GM19351 (cell line): ENCODE data around the gene PLEKHA3.
"Not testable (repeated sequence)": the region's sequence is repeated elsewhere in the genome, so short reads cannot be mapped to it uniquely, and the experiment has no call there.

Source experiments
- ATAC-seq: cut with Tn5 transposase; IDR thresholded peaks from one replicate; pipeline ENCODE4 v1.9.1; 2021; ENCODE audit warnings: mild to moderate bottlenecking, moderate library complexity; ENCODE audit not compliant: unreplicated experiment

PLEKHA3 gene

DNA sequence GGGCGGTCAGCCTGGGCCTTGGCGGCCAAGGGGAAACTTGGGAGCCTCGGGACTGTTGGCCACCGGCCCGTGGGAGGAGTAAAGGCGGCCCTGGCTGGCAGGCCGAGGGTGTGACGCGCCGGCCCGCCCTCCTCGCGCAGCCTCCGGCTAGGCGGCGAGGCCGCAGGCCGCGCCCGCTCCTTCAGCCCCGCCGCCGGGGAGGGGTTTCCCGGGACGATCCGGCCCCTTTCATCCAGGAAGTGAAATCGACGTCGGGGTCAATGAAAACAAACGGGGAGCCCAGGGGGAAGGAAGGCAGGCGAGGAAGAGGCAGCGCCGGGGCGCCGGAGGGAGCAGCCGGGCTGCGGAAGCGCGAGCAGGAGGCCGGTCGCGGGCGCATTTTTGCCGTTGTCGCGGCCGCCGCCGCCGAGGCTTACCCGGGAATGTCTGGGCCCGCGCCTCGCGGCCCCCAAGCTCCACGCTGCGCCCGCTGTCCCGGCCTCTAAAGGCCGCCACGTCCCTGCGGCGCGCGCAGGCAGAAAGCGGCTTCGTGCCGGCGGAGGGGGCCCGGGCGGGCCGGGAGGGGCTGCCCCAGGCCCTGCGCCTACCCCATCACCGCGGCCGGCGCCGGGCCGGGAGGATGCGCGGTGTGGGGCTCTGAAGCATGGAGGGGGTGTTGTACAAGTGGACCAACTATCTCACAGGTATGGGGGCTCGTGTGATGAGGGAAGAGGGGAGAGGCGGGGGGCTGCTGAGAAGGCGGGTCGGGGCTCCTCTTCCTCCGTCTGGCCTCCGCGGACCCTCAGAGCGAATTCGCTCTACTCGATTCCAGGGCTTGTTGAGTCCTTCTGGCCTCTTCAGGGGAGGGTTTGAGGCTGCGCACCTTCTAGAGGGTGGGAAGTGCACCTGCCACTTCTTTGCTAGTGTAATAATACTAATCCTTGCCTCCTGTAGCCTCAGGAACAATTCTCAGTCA, at the start of gene PLEKHA3:
PLEKHA3 (plus strand) TSS at position 231 of the 955 bp plus-strand sequence; CDS start at position 644, 413 bp downstream.
- peak; percentile 58 for ATAC-seq

- no peak for ATAC-seq
Observed at GRCh38 chr2:178436662-178437061, 43.6 kb upstream of the PLEKHA3 start.

DNA sequence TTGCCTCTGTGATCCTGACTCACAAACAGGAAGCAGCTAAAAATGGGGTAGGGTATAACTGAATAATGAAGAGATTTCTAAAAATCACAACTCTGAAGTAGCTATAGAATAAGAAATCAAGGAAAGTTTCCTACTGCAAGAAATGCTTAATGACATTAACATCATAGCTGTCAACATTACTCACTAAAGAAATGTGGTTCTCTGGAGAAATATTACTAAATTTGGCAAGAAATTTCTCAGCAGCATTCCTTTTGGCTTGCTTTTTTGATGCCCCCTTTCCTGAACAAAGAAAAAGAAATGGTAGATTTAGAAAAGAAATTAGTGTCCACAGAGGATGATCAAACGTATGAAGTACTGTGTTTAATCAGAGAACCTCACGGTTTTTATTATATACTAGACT, 38.8 kb upstream of the PLEKHA3 start:
- ATAC-seq: no peak

GRCh38 chr2:178448968-178449661, 31.1 kb upstream of the PLEKHA3 start:
- ATAC-seq: no peak

GRCh38 chr2:178449700-178450523, 30.3 kb upstream of the PLEKHA3 start:
- ATAC-seq: no peak

- peak; percentile 52 for ATAC-seq
Observed at GRCh38 chr2:178450524-178450773, 29.8 kb upstream of the PLEKHA3 start.

- peak; percentile 73 for ATAC-seq
Observed at GRCh38 chr2:178450774-178451525, 29.3 kb upstream of the PLEKHA3 start, which contains the start of the genes PJVK and PRKRA. PJVK (plus strand) TSS chr2:178451378; CDS start chr2:178453410, 2,032 bp downstream. PRKRA (minus strand) TSS chr2:178451175; CDS start chr2:178451030, 145 bp downstream.

DNA sequence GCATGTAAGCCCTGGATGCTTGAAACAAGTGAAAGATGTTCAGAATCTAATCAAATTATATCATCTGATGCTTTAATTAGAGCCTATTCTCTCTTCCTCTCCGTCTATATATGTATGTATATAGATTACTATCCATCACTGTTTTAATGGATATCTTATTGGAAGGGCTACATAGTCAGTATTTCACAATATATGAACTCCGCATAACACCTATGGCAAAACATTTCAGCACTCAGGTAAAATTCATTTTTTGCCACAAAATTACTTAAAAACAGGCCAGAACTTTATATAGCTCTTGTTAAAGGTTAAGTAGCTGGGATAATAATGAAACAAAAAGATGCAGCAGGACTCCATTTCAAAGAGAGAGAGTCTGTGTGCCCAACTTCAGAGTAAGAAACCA, 27.9 kb upstream of the PLEKHA3 start:
- ATAC-seq: no peak

DNA sequence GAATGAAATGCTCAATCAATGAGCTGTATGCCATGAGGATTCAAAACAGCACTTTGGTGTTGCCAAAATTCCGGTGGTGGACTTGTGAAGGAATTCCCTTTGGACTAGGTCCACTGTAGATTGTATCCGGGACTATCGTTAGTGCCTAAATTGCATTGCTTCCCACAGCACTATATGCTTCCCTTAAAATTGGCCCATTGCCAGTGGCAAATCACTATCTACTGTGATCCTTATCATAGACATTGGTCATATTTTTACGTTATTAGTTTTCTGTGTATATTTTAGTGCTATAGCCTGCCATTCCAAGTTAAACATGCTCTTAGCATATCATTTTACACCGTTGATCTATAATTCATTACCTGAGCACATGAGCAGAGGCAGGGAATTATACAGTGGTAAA, 27.4 kb upstream of the PLEKHA3 start:
- no peak for ATAC-seq

GRCh38 chr2:178455947-178456346, 24.3 kb upstream of the PLEKHA3 start:
- ATAC-seq: no peak

DNA sequence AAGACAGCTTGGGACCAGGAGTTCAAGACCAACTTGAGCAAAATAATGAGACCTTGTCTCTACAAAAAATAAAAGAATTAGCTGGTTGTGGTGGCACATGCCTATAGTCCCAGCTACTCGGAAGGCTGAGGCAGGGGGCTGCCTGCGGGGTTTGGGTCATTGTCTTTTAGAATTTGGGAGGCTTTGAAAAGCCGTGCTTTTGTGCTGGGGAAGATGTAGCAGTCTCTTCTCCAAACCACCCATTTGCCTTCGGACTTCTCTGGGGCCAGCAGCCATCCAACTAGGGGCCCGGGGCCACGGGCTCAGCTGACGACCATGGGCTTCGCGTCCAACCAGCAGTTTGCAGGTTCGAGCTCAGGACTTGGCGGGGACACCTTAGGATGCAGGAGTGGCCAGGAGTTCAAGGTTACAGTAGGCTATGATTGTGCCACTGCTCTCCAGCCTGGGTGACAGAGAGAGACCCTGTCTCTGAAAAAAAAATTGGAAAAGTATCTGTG, 22.8 kb upstream of the PLEKHA3 start:
- ATAC-seq: no peak

DNA sequence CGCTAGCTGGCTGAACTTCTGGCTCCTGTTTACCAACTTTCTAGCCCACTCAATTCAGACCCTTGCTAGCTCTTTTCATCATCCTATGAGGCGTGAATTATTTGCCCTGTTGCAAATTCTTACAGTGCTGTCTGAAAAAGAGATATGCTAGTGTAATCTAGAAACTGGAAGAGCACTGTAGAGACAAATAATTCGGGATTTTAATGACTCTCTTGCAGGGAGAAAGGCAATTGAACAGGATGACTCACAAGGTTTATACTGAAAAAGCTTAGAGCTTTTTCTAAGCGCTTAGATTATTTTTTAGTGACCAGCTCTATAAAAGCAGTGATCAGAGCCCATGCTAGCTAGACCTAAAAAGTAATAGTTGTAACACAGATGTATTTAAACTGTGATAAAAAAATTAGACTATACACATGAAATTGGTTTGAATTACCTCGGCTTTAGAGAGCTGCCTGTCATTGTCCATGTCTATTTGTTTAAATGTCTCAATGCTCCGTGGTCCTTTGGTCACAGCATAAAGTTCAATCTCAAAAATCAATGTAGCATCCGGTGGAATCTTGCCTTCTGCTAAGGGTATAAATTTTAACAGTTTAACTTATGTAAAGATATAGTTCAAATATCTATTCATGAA, 10.9 kb upstream of the PLEKHA3 start:
- no peak for ATAC-seq

GRCh38 chr2:178471313-178471712, 8.9 kb upstream of the PLEKHA3 start:
- ATAC-seq: not testable (repeated sequence)

GRCh38 chr2:178473373-178473772, 6.9 kb upstream of the PLEKHA3 start:
- no peak for ATAC-seq

- no peak for ATAC-seq
Observed at GRCh38 chr2:178473931-178474330, 6.3 kb upstream of the PLEKHA3 start.

DNA sequence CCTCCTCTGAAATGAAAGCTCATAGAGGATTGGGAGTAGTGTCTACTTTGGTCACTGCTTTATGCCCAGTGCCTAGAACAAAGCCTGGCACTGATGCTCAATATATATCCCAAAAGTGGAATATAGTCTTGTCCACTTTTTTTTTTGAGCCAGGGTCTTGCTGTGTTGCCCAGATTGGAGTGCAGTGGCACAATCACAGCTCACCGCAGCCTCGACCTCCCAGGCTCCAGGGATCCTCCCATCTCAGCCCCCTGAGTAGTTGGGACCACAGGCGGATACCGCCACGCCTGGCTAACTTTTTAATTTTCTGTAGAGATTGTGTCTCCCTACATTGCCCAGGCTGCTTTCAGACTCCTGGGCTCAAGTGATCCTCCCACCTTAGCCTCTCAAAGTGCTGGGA, 5.7 kb upstream of the PLEKHA3 start:
- no peak for ATAC-seq

DNA sequence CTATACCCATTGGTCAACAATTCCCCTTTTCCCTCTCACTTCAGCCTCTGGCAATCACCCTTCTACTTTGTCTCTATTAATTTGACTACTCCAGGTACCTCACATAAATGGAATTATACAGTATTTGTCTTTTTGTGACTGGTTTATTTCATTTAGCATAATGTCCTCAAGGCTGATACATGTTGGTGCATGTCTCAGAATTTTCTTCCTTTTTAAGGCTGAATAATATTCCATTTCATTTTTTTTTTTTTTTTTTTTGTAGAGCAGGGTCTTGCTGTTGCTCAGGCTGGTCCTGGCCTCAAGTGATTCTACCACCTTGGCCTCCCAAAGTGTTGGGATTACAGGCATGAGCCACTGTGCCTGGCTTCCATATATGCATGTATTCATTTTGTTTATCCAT, 3.8 kb upstream of the PLEKHA3 start:
- ATAC-seq: no peak

DNA sequence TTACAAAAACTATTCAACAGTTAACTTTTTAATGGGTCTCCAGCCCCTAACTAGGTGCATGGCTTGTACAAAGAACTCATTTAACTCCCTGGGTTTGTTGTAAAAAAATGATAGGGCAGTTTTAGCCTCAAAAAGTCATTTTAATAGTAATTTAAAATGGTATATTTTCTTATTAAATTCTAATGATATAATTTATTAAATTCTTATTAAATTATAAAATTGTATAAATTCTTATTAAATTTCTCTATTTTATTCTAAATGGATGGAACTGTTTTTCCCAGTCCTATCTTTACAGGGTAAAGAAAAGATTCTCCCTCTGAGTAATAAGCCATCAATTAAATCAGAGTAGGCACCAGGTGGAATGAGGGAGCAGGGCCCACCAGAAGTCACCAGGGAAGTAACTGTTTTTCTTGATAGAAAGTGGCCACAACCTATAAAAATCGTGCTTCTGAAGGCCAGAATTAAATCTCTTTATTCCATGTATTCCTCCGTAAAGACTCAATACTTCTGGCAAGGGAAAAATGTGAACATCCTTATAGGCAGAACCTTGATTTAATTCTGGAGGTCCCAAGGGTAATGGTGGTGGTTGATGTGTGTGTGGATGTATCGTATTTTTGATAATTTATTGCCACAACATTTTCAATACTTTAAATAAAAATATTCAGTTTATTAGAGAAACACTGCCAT, 2.7 kb upstream of the PLEKHA3 start:
- no peak for ATAC-seq

- no peak for ATAC-seq
Observed at GRCh38 chr2:178478130-178478438, 2.2 kb upstream of the PLEKHA3 start.
